SHP77 (cell line): Measurements from ENCODE around the gene FEM1B.

Source experiments
- DNase-seq, 2 experiments: peaks; one replicate each; lab custom pipeline; 2025; lab: John Stamatoyannopoulos, UW

FEM1B gene

DNA sequence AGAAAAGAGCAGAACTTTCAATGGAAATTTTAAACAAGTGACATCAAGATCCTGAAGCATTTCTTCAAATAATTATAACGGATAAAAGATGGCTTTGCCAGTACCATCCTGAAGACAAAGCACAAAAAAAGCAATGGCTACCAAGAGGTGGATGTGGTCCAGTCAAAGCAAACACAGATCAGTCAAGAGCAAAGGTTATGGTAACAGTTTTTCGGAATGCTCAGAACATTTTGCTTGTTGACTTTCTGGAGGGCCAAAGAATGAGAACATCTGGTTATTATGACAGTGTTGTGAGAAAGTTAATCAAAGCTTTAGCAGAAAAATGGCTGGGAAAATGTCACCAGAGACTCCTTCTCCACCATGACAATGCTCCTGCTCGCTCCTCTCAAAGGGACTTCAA is 31.5 kb downstream of the FEM1B start:
- DNase-seq: no peak

DNA sequence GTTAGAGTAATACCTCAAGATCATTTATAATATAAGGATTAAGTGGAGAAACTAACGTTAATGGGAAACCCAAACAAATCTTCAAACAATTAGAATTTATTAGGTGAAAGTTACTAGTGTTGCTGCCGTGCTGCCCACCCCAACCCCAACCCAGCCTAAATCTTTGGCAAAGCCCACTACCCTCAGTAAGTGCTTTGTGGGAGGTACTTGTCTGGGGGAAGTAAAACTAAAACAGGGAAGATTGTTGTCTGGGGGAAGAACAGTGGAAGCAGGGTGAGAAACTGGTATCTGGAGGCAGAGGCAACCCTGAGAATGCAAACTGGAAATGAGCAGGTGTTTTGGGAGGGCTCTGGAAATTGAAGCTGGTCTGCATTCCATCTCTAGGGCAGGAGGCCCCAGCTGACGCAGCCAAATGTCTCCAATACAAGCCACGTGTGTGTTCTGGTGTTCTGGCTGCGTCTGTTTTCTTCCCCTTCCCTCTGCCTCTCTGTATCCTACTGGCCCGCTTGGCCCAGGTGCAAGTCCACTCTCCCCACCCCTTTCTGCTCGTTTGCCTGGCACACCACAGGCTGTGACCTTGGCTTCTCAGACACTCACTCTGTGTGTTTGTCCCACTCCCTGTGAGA is 32.7 kb downstream of the FEM1B start:
- DNase-seq: no peak

DNA sequence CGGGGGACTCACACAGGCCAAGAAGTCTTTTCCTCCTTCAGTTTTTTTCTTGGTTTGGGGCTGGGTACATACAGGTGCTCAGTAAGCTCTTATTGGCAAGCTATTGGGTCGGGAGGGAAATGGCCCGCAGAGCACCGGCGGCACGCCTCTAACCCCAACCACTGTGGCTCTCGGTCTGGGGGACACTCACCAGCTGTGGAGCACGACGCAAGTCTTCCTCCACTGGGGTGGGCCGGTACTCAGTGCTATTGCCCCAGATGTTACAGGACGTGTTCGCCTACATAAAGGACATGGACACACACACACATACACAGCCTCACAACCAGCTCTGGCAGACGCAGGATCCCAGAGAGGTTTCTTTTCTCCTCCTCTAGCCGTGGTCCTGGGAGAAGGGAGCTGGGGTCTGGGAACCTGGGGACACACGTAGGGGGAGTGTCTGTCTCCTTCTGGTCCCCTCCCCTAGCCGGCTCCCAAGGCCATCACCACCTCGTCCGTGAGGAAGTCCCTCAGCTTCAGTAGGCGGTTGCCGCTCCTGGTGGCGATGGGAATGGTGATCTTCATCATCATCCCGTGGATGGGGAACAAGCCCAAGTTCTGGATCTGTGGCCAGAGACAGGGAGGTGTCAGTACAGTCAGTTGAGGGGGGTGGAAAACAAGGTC is 33.4 kb downstream of the FEM1B start:
- DNase-seq: no peak

DNA sequence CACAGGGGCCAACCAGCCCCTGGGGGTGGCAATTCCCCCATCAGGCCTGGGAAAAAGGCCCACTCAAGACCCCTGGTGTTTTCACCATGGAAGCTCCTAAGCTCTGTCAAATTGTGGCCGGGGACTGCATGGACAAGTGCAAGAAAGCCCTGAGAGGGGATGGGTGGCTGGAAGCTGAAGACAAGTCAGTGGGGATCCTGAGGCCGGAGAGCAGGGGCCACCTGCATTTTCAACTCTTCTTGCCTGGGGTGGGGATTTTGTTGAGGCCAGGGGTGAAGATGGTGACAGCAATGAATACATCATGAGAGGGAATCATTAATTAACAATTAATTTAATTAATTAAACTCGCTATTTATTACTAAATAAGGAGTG is 33.9 kb downstream of the FEM1B start:
- DNase-seq: no peak

DNA sequence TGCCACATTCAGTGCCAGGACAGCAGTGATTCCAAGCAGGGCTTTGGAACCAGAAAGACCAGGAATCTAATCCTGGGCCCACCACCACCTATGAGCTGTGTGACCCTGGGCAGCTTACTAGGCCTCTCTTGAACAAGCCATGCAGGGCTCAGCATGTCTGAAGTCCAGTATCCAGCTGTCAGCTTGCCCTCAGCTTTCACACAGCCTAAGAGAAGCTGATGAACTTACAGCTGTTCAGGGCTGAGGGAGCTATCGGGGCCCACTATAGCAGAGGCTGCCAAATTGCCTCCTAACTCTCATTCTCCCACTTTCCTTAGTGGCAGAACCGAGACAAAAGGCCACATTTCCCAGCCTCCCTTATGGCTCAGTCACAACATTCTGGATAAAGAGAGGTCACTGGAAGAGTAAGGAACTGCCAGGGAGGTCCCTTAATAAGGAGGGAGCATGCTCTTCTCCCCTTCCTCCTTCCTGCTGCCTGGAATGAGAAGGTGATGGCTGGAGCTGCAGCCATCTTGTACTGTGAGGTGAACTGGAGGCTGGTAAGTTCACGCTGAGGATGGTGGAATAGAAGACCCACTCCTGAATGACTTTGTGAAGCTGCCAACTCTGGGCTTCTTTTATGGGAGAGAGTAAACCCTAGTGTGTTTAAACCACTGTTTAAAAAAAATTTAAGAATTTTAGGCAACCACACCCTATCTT is 34.5 kb downstream of the FEM1B start:
- DNase-seq: no peak

DNA sequence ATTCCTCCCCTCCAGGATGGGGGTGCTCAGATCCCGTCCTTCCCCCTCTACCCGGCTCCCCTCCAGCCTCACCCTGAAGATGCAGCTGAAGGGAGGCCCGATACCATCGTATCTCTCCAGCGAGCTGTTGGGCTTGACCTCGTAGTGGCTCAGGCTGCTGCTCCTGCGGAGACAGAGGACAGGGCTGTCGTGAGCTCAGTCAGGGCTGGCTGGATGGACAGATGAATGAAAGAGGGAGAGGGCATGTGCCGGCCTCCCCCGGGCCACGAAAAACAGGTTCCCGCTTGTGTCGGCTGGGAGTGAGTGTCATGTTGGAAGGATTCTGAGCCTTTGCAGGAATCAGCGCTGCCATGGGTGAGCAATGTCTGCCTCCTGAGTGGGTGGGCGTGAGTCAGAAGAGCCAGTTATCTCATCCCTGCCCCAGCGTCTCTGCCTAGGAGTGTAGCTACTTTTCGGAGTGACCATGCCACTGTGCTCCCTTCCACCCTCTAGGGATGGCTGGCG is 35.2 kb downstream of the FEM1B start:
- no peak for DNase-seq

DNA sequence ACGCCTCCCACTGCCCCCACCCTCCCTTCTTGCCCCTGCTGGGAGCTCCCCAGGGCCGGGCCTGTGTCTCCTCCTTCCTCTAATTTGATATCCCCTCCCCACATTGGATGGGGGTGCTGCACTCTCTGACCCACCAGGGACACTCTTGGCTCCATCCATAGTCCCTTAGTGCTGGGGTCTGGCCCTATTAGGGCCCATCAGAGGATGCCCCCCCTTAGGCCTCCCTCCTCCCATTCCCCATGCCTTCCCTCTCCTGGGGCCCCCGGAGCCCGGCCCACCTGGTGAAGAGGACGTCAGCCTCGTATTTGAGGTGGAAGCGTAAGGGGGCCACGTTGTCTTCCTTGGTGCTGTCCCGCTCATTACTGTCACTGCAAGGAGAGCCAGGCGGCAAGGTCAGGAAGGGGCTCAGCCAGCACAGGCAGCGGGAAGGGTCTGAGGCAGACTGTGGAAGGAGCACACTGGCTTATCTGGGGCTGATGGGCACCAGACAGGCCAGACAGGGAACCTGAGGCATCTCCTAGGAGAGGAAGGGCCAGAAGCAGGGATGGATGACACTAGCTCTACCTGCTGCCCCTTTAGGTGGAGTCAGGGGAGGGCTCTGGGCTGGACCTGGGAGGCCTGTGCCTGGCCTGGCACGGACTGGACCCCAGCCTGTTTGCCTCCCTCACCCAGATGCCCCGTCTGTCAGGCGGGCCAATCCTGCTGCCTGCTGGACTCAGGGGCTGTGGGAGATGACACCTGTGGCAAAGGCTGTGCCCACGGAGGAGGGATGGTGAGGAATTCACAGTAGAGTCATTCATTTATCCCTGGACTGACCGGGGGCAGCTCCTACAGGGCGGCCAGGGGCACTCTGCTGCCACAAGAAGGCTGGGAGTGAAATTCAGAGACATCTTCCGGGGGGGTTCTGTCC is 36.2 kb downstream of the FEM1B start:
- DNase-seq: no peak

DNA sequence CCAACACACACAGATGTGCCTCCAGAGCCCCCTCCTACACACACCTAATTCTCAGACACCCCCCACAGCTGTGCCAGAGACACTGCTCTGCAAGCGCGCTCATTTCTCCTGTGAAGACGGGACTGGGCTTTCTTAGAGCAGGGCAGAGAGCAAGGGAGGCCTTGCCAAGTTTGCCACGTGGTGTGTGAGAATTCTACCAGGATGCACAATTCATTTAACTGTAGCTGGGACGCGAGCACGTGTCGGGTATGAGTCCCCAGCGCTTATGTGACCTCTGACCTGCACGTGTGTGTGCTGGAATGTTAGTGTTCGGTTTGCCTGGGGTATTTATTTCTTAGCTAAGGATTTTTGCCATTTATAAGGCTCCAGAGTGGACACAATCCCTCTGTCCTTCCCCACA is 37.0 kb downstream of the FEM1B start:
- DNase-seq: no peak

DNA sequence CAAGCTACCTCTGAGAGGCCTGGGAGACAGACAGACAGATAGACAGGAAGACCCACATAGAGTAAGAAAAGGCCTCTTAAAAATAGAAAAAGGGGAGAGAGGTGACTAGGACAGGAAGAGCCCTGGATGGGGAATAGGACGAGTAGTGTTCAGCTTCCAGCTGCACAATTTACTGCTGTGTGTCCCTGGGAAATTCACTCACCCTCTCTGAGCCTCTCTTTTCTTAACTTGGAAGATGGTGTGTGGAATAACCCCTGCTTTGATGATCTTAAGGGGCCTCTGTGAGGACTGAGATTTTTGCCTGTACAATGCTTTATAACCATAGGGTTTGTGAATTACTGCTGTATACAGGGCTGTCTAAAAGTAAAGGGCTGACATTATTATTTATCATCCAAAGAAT is 37.5 kb downstream of the FEM1B start:
- DNase-seq: no peak

DNA sequence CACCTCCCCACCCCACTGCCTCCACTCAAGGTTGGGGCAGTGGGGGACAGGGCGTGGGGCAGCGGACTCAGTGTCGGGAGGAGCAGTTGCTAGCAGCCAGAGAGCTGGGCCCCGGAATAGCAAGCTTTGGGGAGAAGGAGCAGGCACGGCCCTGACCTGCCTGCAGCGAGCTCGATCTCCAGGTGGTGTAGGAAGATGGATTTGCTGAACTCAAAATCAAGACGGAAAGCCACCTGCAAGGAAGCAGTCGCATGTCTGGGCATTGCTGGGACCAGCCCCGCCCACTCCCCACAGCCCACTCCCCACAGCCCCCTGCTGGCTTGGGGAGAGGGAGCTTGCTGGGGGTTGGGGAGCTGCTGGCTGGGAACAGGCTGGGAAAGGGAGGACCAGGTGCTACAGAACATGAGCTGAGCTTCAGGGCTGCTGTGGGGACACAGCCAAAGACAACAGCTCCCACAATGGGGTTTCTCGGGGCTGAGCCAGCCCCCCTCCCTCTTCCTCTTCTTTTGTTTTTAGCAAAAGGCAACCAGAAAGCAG is 38.0 kb downstream of the FEM1B start:
- DNase-seq: no peak

DNA sequence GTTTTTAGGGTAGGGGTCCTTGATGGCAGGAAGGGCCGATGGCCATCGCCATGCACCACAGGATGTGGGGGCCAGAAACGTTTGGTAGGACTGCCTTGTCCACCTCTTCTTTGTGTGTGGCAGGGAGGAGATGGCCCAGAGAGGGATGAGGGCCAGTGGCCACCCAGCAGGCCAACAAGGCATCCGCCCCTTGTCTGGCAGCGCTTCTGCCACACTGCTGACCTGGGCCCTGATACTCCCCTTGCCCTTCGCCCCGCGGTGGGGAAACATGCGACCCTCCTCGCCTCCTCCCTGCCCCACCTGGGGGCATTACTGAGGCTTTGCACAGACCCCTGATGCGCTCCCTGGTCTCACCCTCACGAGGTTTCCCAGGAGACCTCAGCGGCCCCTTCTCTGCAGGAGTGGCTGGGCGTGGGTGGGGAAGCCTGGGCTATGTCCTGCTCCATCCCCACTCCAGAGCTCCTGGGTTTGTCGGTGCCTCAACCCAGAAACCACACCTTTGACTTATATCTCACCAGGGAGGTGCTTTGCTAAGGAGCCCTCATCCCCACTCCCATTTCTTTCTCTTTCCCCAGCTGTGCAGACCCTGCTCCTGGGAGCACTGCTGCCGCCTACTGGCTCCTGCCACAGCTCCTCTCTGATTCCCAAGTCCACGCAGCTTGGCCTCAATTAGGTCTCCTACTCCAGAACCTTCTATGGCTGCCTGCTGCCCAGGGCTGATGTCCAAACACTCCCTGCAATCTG is 38.7 kb downstream of the FEM1B start:
- DNase-seq: peak in 1 of 2 experiments; percentile 18

DNA sequence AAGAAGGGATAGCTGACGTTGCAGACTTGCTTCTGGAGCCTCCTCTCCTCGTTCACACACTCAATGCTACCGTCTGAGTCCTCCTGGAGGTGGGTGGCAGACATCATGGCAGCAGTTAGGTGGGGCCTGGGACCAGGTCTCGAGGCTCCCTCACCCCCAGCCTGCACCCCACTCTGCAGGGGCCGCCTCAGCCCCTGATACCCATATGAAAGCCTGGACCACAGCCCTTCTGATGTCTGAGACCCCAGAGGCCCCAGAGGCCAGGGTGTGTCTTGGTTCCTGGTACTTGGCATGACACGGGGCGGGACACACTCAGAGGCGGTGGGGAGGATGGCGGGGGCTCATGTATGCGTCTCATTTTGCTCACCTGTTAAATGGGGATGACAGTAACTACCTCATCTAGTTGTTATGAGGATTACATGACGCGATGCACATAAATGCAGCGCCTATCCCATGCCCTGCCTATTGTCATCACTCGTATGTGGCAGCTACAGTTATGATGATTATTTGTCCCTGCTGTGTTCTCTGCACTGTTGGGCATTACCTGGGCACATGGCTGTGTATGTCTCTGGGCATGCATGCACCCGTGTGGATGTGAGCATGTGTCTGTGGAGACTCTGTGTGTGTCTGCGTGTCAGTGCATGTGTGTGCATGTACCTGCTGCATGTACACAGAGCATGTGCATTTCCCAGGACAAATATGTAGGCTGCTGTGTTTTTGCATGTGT is 39.9 kb downstream of the FEM1B start:
- DNase-seq: no peak

DNA sequence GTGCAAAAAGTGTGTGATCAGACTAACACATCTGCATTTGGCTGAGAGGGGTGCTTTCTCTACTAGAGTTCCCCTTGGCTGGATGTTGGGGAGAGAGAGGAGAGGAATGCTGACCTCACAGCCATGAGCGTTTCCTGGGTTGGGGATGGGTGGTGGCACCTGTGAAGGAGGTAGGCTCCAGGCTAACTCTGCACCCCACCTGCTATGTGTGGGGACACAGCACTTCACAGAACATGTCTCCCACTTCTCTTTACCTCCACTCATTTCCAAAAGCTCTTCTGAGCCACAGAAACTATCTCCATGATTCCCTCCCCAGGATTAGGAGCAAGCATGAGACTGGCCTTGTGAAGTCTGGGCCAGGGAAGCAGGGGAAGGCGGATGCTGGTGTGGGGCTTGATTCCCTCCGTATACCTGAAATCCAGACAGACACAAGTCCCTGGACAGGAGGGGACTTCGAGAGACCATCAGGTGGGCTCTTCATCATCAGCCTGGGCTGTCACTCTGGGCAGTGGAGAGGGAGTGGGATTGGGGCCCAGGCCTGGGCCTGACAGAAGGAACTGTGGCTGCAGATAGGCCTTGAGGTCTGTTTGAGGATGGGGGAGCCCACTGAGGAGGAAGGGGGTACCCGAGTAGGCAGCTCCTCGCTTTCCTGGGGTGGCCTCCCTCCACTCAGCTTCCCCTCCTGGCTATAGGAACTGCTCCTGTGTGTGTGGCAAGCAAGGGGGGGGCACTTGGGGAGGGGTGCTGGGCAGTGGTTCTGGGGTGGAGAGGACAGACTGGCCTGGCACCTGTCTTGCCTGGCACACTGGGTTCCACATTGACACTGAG is 40.7 kb downstream of the FEM1B start:
- no peak for DNase-seq

DNA sequence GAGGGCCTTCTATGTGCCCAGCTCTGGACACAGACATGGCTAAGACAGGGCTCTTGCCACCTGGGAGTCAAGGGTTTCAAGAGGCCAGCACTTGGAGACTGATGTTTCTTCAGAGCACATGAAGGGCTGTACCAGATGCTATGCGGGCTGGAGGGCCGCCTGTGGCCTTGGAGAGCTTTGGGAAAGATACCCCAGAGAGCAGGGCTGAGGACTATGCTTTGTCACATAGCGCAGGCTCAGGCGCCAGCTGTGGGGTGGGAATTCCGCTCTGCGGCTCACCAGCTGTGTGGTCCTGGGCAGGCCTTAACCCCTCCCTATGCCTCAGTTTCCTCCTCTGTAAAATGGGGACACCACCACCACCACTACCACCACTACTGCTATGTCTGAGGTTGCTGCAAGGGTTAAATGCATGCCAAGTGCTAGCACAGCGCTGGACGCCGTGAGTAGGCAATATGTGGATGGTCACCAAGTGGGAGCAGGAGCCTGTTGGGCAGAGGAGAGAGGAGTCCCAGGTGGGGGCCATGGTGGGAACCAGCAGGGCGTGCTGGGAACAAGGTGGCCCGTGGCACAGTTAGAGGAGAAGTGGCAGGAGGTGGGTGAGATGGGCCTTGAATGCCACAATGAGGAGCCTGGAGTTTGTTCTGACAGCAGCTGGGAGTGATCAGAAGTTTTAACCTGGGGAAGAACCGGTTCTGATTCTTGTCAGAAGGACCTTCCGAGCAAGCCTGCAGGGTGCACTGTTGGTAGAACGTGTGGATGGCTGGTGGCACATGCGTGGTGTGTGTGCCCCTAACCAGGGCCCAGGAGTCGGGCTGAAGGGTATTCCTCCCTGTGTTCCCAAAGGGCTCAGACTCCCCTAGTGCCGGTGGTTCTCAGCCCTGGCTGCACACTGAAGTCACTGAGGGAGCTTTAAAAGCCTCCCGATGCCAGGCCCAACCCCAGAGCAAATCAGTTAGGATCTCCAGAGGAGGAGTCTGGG is 41.7 kb downstream of the FEM1B start:
- DNase-seq: no peak

DNA sequence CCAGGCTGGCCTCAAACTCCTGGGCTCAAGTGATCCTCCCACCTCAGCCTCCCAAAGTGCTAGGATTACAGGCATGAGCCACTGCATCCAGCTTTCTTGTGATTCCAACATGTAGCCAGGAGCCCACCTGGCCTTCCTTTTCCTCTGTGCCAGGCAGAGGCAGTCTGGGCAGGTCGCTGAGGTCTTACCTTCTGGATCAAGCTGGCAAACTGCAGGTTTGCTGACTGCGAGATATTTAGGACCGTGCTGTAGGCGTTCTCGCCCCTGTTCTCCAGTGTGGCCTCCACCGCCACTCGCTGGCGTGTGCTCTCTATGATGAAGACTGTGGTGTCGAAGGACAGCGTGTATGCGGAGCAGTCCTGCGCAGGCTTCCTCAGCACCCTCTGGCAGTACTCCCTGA is 42.5 kb downstream of the FEM1B start:
- no peak for DNase-seq

DNA sequence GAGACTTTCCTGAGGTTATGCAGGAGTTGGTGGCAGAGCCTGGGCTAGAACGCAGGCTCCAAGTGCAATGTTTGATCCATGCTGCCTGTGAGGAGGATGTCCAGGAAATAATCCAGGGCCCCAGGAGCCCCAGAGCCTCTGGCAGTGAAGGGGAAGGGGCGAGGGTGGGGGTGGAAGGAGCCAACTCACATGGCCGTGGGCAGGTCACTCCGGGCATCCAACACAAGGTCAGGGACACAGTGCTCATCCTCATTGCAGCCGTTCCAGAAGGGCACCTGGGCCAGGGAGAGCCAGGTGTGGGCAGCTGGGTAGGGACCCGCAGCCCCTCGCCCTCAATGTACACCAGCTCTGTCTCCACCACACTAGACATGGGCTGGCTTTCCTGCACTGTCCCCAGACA is 43.7 kb downstream of the FEM1B start:
- no peak for DNase-seq

DNA sequence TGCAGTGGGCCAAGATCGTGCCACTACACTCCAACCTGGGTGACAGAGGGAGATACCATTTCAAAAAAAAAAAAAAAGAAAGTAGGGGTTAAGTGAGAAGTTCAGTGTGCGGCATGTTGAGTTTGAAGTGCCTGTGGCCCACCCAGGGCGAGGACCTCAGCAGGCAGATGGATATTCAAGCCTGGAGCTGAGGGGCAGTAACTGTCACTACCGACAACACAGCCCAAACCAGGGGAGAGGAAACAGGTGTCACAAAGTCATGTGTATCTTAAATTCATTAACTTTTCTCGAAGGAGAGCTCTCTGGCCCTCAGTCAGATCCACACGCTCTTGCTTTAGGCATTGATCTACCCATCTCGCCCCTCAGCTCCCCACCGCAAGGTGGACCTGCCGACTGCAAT is 45.3 kb downstream of the FEM1B start:
- DNase-seq: no peak

DNA sequence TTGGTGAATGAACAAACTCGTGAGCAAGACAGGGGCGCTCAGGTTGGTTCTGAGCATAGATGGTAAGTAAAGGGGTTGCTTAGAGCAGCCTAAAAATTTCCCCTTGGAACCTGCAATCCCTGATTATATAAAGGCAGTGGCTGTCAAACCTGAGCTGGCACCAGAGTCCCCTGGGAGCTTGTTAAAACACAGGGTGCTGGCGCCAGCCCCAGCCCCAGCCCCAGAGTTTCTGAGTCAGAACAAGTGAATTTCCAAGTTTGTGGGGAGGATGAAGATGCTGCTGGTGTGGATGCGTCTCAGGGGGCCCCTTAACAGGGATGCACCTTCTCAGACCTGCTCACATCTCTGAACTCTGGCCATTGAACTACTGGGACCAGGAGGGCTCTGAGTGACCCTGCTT is 48.2 kb downstream of the FEM1B start:
- DNase-seq: no peak
